A673 (cell line): Measurements from ENCODE around the gene PCDHGA7.
"Not testable (repeated sequence)": the region's sequence is repeated elsewhere in the genome, so short reads cannot be mapped to it uniquely, and the experiment has no call there.

Experiments used
- EZH2 ChIP-seq: fragments of 200-600 bp; sonication (generic); IDR thresholded peaks from 2 replicates; pipeline ENCODE4 v1.6.1; 2017; ENCODE audit warnings: borderline replicate concordance, low read depth, mild to moderate bottlenecking, mixed read lengths, antibody characterized with exemption, low read length; ENCODE audit not compliant: poor library complexity, severe bottlenecking
- TF ChIP-seq, protein P1 (sequence below): fragments of 300-800, 200-600 bp; sonication (generic); conservative IDR thresholded peaks from 2 replicates; pipeline ENCODE4 v1.5.1; 2017; ENCODE audit warnings: low read depth, mild to moderate bottlenecking, antibody characterized with exemption, low read length, moderate library complexity, mixed read lengths

DNA sequence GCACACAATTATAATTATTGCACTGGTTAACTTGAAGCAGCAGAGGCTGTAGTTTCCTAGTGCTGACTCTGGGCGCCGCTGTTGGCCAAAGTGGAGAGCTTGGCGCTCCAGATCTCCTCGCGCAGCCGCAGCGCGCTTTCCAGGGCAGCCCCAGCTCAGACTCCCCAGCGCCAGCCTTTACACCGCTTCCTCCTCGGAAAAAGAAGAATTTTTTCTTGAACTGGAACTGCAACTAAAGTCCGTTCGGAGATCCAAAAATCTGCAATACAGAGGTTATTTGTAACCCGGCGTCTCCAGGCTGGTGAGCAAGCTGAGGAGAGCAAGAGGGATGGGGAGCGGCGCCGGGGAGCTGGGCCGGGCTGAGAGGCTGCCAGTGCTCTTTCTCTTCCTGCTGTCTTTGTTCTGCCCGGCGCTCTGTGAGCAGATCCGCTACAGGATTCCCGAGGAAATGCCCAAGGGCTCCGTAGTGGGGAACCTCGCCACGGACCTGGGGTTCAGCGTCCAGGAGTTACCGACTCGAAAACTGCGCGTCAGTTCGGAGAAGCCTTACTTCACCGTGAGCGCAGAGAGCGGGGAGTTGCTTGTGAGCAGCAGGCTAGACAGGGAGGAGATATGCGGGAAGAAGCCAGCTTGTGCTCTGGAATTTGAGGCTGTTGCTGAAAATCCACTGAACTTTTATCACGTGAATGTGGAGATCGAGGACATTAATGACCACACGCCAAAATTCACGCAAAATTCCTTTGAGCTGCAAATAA is 5.2 kb downstream of the PCDHGA7 start, which contains the start of gene PCDHGB4:
- not testable (repeated sequence) for TF ChIP-seq EZH2
- TF ChIP-seq, protein P1, sequence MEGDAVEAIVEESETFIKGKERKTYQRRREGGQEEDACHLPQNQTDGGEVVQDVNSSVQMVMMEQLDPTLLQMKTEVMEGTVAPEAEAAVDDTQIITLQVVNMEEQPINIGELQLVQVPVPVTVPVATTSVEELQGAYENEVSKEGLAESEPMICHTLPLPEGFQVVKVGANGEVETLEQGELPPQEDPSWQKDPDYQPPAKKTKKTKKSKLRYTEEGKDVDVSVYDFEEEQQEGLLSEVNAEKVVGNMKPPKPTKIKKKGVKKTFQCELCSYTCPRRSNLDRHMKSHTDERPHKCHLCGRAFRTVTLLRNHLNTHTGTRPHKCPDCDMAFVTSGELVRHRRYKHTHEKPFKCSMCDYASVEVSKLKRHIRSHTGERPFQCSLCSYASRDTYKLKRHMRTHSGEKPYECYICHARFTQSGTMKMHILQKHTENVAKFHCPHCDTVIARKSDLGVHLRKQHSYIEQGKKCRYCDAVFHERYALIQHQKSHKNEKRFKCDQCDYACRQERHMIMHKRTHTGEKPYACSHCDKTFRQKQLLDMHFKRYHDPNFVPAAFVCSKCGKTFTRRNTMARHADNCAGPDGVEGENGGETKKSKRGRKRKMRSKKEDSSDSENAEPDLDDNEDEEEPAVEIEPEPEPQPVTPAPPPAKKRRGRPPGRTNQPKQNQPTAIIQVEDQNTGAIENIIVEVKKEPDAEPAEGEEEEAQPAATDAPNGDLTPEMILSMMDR, result not testable (repeated sequence)
